Fibroblast of villous mesenchyme (primary cell): ENCODE results near the gene ZHX3. TPM values are rescaled to one million over a fixed set of nuclear protein-coding genes. Genes with fewer than 3 reads are reported as not detected.

Experiments
- DNase-seq: peaks from one replicate; pipeline ENCODE4 v3.0.0-alpha.2; 2010; ENCODE audit warnings: low read depth
- H3K4me3 ChIP-seq: 2 replicates; pipeline ENCODE4 v1.5.1; 2011; ENCODE audit warnings: low read depth, mild to moderate bottlenecking, low read length
- CTCF ChIP-seq: IDR thresholded peaks from 2 replicates; pipeline ENCODE4 v1.5.1; 2012; ENCODE audit warnings: low read depth, mild to moderate bottlenecking, low read length; ENCODE audit not compliant: insufficient read depth
- total RNA-seq: library from RNA; depleted of rRNA; stranded (reverse); fragments of >200 nt; gene quantifications from 2 replicates; pipeline ENCODE4 v1.2.3, GENCODE V29; 2012

Gene ZHX3
- total RNA-seq, 1 donor = 39.3 TPM

DNA sequence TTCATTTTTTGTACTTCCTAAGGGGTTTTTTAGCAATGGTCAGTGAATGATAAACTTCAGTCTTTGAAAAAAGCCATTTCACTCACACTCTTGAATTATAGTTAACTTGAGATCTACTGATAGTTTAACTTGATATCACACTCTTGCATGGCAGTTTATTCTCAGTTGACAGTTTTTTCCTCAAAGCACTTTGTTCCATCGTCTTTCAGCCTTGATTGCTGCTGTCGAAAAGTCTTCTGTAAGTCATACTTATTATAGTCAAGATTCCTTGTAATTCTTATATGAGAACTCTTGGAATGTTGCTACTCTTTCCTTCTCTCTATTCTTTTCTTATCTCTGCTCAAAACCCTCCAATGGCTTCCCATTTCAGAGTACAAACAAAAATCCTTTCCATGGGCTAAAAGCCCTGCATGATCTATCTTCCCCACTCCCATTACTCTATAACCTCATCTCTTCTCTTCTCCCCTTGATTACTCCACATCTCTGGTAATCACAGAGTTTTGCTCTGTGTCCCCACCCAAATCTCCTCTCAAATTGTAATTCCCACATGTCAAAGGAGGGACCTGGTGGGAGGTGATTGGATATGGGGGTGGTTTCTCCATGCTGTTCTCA is 31.2 kb downstream of the ZHX3 start:
- H3K4me3 ChIP-seq = no peak overlapping the region
- no peak for TF ChIP-seq CTCF
- DNase-seq = no peak

- no peak overlapping the region for H3K4me3 ChIP-seq
- no peak for TF ChIP-seq CTCF
- no peak for DNase-seq
These were observed 37.8 kb downstream of the ZHX3 start for GRCh38 chr20:41279546-41280225.

GRCh38 chr20:41278936-41279335 is 38.6 kb downstream of the ZHX3 start:
- DNase-seq = peak; percentile 45
- no peak for TF ChIP-seq CTCF

DNA sequence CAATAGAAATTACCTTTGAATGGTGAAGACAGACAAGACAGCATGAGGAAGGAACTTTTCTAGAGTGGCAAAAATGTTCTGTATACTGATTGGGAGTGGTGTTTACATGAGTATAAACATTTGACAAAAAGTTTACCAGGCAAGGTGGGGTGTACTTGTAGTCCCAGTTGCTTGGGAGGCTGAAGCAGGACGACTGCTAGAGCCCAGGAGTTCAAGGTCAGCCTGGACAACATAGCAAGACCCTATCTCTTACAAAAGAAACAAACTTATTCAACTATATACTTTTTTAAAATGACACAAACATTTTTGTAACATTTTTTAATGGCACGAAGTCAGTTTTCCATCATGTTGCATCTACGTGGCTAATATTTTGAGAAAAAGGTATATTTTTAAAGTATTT is 40.5 kb downstream of the ZHX3 start:
- DNase-seq = no peak
- no peak for TF ChIP-seq CTCF
- no peak overlapping the region for H3K4me3 ChIP-seq

More at GRCh38 chr20:41278936-41279335, 38.6 kb downstream of the ZHX3 start:
- H3K4me3 ChIP-seq = no peak overlapping the region

DNA sequence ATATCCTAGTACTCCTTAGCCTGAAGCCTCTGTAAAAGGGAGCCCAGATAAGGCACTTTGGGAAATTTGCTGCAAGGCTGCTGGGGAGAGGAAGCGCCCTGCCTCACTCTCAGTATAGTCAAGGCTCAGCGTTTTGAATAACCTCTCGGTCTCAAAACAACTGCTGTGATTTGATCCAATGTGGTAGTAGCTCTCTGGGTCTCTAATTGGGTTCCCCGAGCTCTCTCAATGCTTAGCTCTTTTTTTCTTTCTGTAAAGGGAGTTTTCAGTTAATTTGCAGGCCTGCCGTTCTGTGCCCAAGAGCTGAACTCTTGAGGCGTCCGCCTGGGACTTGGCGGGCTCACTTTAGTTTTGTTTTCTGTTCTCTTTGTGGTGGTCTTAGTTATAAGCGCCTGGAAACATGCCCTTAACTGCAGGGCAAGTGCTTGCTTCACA is 41.2 kb downstream of the ZHX3 start:
- no peak for TF ChIP-seq CTCF
- DNase-seq = peak; percentile 38
- H3K4me3 ChIP-seq = no peak overlapping the region

GRCh38 chr20:41275301-41275731 is 42.2 kb downstream of the ZHX3 start:
- H3K4me3 ChIP-seq = no peak overlapping the region
- no peak for TF ChIP-seq CTCF
- DNase-seq = no peak
